H1 (cell line): ENCODE measurements around the gene PPP1R13B. TPM values are rescaled to one million over a fixed set of nuclear protein-coding genes. Genes with fewer than 3 reads are reported as not detected.

Experiments used
- BACH1 ChIP-seq: IDR thresholded peaks from 2 replicates; pipeline ENCODE4 v1.6.1; 2012; ENCODE audit warnings: low read length, improper control_type of control experiment
- NANOG ChIP-seq: IDR thresholded peaks from 2 replicates; pipeline ENCODE4 v1.6.1; 2011; ENCODE audit warnings: low read length, low read depth, mild to moderate bottlenecking, inconsistent platforms; ENCODE audit not compliant: insufficient read depth, poor library complexity, severe bottlenecking
- polyA plus RNA-seq, 7 experiments: library from polyadenylated mRNA; depleted of rRNA in 3 of 7; stranded (reverse) in 5 of 7; unstranded in 2 of 7; fragments of >200 nt in 5 of 7; fragments of 200-250 nt in 2 of 7; gene quantifications; 1 replicate in 5 of 7; 2 replicates in 1 of 7; 4 replicates in 1 of 7; pipeline versions ENCODE4 v1.2.1 to v1.2.3, GENCODE V29; 2011 to 2013; ENCODE audit warnings: missing spikeins in 2 of 7, mixed read lengths in 2 of 7
- total RNA-seq: library from RNA; stranded (reverse); fragmentation: NEBNext Ultra II Directional; extraction: Animal tissue kit (Norgen Biotek cat#: 25700); gene quantifications from 2 replicates; pipeline ENCODE4 v1.2.1, GENCODE V29; 2021

Gene PPP1R13B
- total and polyA plus RNA-seq, 2 of the 8 experiments (the other 6 are each of a cell fraction or from before 2014, with no cell fraction given), result 2.6 to 8.9 TPM

DNA sequence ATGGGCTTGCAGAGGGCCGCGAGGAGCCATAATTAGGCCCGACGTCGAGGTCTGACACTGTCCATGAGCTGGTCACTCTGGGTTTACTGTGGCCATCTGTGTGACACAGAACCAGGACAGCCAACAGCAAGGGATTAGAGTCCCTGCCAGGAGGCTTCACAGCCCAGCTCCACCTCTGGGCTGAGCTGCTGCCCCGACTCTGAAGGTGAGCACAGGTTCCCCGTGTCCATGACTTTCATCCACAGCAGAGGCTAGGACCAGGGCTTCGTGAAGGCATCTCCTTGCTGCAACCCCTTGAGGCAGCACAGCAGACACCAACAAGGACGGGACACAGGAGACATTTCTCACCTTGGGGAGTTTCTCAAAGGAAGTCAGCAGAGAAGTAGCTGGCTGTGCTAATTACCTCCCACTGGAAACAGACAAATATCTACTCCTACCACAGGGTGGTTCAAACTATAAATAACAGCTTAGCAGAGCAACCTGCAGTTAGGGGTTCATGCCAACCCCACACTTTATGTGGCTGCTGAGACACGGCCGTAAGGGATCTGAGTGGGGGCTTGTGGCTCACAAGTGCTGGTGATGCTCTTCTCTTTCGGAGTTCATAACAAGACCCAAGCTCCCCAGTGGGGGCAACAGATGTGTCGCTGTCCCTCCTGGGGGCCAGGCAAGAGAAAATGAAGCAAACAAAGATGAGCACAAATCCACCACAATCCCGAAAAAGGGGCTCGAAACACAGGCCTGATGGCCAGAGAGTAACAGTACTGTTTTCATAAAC is 102.6 kb downstream of the PPP1R13B start (continued):
- TF ChIP-seq BACH1 (no peak), NANOG (no peak)
